ENCODE data around the gene NOP53.

DNA sequence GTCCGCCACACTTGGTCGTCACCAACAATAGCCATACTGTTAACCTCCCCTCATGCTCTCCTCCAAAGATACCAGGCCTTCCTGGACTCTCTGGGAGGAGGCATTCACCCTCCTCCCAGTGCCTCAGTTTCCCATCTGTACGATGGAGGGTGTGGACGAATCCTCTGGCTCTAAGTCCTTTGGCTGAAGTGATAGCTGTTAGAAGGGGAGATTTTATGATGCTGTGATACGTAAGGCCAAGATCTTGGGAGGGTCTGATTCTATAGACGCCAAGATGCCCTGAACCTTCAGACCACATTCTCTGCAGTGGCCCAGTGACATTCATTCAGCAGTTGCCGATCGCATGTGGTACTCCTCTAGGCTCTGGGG, 14.8 kb upstream of the NOP53 start:
- TF ChIP-seq, protein P1, sequence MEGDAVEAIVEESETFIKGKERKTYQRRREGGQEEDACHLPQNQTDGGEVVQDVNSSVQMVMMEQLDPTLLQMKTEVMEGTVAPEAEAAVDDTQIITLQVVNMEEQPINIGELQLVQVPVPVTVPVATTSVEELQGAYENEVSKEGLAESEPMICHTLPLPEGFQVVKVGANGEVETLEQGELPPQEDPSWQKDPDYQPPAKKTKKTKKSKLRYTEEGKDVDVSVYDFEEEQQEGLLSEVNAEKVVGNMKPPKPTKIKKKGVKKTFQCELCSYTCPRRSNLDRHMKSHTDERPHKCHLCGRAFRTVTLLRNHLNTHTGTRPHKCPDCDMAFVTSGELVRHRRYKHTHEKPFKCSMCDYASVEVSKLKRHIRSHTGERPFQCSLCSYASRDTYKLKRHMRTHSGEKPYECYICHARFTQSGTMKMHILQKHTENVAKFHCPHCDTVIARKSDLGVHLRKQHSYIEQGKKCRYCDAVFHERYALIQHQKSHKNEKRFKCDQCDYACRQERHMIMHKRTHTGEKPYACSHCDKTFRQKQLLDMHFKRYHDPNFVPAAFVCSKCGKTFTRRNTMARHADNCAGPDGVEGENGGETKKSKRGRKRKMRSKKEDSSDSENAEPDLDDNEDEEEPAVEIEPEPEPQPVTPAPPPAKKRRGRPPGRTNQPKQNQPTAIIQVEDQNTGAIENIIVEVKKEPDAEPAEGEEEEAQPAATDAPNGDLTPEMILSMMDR (IDR thresholded peaks at IDR 0.05; ENCODE audit: low read depth, low read length) = no peak
- no peak for TF ChIP-seq EZH2phosphoT487 (IDR thresholded peaks at IDR 0.05; ENCODE audit: low read depth)

Data from OCI-LY3 (cell line).